ENCODE data around the gene ACTG2.
"Not testable (repeated sequence)": the region's sequence is repeated elsewhere in the genome, so short reads cannot be mapped to it uniquely, and the experiment has no call there.

The ACTG2 gene

DNA sequence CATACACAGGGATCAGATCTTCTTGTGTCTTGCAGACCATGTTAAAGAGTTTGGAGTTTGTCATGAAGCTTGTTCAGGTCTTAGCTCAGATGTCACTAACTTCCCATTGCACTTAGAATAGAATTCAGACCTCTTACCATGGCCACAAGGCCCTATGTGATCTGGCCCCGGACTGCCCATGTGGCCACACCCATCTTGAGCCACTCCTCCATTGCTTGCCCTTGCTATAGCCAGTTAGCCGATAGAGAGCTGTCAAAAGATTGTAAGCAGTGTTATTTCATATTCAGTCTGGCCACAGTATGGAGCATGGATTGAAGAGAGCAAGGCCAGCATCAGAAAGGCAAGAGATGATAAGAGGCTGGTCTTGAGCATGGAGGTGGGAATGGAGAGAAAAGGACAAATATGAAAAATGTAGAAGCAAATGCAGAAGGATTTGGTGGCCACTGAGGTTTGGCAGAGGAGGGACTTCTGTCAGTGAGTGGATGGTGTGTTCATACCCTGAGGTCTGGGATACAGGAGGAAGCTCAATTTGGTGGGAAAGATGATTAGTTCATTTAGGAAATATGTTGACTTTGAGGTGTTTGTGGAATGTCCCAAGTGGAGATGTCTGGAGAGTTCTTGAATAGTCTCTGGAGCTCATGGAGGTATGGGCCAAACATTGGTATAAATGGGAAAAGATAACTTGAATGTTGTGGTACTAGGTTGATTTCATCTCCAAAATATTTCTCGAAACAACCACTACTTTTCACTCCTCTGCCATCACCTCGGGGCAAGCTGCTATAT is 44.5 kb downstream of the ACTG2 start:
- no peak for DNase-seq (ENCODE audit: low spot score)

DNA sequence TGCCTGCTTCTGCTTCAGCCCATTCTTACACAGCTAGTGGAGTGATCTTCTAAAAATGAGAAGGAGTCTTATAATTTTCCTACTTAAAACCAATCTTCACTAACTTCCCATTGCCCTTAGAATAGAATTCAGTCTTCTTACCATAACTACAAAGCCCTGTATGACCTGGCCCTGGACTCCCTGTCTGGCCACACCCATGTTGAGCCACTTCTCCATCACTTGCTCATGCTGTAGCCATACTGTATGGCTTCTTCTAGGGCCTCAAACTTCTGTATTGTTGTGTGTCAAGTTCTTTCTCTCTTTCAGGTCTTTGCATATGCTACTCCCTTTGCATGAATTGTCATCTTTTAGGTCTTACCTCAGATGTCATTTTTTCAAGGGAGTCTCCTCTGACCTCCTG is 45.1 kb downstream of the ACTG2 start:
- DNase-seq (ENCODE audit: low spot score), result no peak

DNA sequence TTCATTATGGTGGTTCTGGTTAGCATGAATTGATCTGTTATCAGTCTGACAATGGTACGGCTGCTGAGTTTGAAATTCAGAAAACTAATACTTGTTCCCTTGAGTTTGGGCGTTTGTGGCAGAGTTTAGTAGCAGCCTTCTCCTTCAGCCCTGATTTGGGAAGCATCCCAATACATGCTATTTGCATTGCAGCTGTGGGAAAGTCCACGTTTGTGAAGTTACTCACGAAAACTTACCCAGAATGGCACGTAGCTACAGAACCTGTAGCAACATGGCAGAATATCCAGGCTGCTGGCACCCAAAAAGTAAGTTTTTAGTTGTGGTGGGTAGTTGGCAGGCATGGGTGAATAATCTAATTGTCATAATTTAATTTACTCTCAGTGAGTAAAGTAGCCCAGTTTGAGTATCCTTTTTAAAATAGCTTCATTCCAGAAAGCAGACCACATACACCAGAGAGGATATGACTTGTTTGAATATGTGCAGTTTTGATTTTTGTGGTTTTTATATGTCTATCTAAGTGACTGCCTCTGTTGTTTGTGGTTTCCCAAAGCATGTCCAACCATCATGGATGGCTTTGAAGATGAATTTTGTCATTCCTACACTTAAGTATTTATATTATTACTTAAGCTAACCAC is 46.0 kb downstream of the ACTG2 start:
- no peak for DNase-seq (ENCODE audit: low spot score)

DNA sequence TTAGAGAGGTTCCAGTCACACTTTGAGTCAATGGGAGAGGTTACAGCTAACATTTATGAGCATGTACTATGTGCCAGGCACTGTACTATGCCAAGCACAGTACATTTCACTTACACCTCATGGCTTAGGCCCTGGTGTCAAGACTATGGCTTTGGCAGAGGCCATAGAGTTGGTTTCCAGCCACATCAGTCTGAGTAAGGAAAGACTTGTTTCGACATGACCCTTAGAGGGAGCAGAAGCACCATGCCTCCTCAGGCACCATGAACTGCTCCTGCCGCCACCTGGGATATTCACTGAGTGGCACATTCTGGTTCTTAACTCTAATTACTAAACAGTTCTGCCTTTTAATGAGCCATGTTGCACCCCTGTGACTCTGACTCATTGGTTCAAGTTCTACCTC is 46.6 kb downstream of the ACTG2 start:
- no peak for DNase-seq (ENCODE audit: low spot score)

DNA sequence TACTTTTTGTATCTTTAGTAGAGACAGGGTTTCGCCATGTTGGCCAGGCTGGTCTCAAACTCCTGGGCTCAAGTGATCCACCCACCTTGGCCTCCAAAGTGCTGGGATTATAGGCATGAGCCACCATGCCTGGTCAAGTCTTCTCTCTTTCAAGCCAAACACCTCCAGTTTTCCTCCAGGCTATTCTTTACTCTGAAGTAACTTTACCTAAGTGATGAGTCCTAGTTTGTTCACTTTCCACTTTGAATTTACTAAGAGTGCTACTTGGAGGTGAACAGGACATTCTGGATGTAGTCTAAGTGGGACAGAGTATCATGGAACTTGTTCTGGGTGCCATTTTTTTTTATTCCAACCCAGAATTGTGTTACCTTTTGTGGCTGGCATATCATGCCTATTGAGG is 47.3 kb downstream of the ACTG2 start:
- not testable (repeated sequence) for DNase-seq (ENCODE audit: low spot score)

DNA sequence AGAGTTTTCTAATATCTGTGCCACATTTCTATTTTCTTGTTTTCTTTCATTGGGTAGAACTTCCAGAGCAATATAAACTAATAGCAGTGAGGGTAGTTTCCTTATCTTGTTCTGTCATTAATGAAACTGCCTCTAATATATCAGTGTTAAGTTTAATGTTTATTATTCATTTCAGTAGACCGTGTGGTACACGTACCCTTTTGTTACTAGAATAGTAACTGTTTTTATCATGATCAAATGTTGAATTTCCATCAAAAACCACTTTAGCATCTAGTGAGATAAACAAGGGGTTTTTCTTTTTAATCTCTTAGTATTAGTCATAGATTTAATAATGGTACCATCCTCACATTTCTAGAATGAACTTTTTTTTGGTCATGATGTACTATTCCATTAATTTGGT is 49.9 kb downstream of the ACTG2 start:
- no peak for DNase-seq (ENCODE audit: low spot score)

DNA sequence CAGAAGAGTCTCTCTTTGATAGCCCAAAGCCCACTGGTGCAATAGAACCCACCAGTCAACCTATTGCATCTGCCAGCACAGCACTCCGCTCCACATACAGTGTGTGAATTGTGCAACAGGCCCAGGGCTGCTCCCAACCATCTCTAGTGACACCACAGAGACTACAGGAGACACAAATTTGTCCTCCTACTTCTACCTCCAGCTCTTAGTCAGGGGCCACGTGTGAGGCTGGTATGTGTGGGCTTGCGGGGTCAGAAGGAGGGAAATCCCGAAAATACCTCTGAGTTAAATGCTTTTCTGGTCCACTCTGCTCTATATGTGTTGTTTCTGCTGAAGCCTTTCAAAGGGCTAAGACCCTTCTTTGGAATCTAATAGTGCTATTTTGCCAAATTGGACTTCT is 51.9 kb downstream of the ACTG2 start:
- DNase-seq (ENCODE audit: low spot score), result no peak

DNA sequence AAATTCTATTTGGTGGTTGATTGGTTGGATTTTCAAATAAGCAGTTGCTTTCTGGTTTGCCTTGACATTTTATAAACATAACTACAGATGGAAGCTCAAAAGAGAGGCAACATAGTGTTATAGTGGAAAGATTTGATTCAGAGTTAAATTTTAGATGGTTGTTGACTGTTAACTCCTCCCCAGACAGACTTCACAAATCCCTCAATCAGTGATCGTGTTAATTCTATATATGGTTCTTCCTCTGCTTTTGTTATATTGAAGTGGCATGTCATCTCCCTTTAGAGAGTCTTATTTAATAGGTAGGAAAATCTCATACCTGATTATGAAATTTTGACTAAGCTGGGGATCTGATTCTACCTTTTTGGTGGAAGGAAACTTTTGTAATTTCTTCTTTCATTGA is 53.4 kb downstream of the ACTG2 start:
- DNase-seq (ENCODE audit: low spot score), result no peak

DNA sequence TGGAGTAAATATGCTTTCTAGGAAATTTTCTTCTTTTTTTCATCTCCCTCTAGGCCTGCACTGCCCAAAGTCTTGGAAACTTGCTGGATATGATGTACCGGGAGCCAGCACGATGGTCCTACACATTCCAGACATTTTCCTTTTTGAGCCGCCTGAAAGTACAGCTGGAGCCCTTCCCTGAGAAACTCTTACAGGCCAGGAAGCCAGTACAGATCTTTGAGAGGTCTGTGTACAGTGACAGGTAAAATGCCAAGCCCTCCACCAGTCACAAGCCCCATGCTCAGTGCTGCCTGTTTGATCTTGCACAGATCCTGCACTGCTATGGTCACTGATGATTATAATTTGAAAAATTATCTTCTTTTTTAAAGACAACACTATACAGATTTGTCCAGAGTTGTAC is 53.9 kb downstream of the ACTG2 start:
- DNase-seq (ENCODE audit: low spot score), result no peak

DNA sequence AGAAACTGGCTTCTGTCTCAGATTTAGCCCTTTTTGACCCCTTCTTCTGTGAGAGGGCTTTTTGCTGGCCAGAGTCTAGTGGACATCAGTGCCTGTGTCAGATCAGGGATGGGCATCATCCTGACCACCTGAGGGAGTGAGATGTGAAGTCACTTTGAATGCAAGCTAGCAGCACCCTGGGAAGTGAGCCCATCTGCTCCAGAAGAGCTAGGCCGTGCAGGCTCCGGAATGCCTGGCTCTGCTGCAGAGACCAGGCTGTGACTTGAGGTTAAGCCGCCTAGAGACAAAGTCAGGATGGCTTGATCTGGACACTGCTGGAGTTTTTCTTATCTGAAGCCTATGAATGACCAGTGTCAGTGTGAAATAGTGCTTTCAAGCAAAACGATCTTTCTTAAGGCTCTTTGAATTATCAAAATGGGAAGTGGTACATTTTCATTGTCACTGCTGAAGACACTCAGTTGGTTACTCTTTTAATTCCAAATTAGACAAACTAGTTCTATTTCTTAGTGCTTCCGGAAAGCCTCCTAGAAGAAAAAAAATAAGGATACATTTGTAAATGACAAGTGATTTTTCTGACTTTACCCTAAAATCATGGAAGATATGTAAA is 54.7 kb downstream of the ACTG2 start:
- no peak for DNase-seq (ENCODE audit: low spot score)

DNA sequence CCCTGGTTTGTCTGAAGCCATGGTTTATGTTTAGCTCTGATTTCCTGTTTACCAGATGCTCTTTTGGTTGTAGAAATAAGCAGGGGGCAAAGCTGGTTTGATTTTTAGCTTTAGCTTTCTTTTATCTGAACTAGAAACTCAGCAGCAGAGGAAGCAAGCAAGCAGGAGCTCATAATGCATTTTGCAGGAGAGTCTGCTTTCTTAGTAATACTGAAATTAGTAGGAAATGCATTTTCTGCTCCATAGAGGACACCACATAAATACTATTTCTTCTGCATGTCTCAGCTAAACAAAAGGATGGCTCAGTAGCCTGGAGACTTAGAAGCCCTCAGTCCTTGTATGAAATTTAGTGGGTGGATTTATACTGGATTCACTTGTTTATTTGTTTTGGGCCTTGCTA is 57.0 kb downstream of the ACTG2 start:
- DNase-seq (ENCODE audit: low spot score), result no peak

DNA sequence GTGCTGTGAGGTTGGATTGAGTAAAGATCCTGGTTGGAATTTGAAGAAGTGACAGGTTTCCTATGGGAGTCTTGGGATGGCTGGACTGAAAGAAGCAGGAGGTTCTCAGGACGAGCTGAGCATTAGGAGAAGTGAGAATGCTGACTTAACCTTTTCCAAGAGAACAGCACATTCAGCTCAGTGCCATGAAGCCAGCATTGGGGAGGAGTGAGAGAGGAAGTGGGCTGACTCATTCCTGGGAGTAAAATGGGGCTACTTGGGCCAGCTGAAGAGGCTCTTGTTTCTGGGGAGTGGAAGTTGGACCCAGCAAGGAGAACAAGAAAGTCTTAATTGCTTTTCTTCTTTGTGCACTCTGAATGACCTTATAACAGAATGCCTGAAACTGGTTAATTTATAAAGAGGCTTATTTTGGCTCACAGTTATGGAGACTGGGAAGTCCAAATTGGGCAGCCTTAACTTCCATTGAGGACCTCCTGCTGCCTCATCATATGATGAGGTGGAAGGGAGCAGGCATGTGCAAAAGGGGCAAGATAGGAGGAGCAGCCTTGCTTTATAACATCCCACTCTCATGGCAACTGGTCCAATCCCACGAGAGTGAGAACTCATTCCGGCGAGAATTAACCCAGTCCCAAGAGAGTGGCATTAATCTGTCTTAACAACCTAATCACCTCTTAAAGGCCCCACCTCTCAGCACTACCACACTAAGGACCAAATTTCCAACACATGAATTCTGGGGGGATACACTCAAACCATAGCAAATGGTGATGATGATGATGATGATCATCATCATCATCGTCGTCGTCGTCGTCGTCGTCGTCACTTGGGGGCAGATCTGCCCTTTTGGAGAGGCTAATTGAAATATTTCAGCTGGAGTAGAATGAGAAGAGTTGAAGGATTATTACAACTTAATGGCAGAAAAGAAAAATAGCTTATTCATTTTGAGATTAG is 60.0 kb downstream of the ACTG2 start:
- no peak for DNase-seq (ENCODE audit: low spot score)

DNA sequence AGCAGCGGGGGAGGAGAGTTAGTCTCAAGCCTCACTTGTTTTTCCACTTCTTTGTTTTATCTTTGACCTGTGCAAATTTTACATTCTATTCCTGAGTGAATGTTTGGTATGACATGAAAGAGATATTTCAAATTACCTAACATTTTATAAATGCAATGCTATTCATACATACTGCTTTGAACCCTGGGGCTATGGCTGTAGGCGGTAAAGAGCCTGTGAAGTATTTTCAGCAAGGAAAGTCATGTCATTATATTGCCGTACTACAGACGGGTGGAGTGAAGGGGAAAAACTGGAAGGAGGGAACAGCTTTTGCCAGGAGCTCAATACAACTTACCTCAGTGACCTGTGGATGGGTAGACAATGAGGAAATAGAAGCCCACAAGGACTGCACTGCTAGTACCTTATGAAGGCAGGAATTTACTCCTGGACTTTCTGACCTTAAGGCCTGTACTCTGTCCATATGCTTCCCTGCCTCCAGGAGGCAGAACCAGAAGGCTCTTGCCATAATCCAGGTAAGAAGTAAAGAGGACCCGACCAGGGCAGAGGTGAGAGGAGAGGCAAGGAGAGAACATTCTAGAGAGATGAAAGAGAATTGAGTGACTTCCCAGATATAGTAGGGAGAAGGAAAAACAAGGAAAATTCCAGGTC is 63.5 kb downstream of the ACTG2 start:
- no peak for DNase-seq (ENCODE audit: low spot score)

DNA sequence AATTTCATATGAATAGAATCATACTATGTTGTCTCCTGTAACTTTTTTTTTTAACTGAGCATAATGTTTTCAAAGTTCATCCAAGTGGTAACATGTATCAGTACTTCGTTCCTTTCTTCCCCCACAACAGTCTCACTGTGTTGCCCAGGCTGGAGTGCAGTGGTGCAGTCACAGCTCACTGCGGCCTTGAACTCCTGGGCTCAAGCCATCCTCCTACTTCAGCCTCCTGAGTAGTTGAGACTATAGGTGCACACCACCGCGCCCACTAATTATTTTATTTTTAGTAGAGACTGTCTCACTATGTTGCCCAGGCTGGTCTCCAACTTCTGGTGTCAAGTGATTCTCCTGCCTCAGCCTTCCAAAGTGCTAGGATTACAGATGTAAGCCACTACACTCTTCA is 68.5 kb downstream of the ACTG2 start:
- DNase-seq (ENCODE audit: low spot score), result no peak

DNA sequence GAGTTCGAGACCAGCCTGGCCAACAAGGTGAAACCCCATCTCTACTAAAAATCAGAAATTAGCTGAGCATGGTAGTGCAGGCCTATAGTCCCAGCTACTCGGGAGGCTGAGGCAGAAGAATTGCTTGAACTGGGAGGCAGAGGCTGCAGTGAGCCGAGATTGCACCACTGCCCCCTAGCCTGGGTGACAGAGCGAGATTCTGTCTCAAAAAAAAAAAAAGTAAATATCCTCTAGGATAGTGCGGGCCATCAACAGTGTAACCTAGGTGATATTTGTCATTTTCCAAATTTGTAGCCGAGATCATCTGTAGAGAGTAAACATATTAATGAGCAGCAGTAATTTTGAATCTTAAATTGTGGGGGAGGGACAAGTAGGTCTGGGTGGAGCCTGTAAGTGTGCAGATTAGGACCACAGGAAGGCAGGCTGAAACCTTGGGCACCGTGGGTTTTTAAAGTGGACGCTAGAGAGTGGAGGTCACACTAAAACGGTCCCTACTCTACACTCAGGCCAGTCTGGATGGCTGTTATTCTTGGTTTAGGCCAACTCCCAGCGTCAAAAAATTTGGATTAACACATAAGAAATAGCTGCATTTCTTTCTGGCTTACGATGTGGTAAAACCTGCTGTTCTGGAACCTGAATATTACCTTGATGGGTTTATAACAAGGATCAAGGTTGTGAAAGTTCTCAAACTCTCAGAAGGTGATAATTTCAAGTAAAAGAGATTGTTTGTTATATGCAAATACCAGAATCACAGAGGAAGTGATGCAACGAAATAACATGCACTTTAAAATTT is 69.2 kb downstream of the ACTG2 start:
- DNase-seq (ENCODE audit: low spot score), result no peak

DNA sequence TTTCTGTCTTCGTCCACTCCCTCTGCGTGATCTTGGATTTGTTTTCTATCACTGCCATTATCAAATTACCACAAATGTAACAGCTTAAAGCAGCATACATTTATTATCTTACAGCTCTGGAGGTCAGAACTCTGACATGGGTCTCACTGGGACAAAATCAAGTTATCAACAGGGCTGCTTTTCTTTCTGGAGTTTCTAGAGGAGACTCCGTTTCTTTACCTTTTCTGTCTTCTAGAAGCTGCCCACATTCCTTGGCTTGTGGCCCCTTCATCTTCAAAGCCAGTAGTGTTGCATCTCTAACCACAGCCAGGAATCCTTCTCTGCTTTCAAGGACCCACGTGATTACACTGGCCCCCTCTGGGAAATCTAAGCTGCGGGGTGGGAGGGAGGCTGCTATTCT is 70.0 kb downstream of the ACTG2 start:
- no peak for DNase-seq (ENCODE audit: low spot score)

DNA sequence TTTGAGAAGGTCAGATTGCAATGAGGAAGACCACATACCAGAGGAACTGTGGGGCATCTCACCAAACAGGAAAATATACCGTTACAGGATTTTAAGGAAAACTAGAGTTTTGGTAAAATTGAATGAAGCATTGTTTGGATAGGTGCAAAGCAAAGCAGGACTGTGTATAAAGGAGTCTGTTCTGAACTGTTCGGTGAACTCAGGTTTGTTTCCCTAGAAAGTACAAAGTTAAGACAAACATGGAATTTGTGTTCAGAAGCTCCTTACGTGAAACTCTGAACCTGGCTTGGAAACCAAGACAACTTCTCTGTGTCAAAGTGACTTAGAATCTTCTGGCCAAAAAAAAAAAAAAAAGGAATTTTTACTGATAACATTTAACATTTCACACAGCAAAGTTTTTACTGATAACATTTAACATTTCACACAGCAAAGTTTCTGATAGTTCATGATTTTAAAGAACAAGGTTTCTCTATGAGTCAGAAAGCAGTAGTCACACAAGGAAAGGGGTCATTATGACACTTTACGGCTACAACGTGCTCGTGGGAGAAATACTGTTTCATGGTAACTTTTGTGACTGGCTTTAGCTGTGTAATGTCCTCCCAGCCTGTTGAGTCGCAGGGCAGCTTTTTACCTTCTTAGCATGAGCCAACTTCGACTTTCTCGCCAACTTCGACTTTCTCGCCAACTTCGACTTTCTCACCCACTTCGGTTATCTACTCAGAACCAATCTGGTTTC is 70.7 kb downstream of the ACTG2 start:
- no peak for DNase-seq (ENCODE audit: low spot score)

DNA sequence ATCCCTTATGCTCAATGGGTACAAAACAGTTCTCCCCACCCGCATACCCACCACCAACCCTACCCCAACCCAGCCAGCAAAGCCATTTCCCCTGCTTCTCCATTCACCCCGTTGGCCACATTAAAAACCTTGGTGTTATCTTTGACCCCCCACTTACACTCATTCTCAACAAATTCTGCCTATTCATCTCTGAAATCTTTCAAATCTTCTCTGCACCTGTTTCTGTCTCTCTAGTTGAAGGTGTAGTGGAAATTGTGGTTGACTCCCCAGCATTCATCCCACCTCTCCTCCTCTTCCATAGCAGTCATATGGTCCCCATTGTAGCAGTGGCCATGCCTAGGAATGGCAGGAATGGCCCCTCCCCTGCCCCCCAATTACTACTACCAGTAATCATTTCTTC is 71.4 kb downstream of the ACTG2 start:
- DNase-seq (ENCODE audit: low spot score), result no peak

DNA sequence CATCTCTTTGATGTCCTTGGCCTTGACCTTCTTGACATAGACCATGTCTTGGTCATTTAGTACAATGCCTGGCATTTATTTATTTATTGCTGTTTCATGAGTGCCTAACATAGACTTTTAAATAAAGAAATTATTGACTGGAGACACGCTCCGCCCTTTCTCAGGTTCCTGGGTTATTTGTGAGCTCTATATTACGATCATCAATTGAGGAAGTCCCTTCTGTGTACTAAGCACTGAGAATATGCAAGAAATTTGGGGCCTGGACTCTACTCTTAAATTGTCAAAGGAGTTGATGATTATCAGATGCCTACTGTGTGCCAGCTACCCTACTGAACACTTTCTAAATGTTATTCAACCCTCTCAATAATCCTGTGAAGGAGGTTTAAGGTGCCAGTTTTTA is 72.2 kb downstream of the ACTG2 start:
- no peak for DNase-seq (ENCODE audit: low spot score)

DNA sequence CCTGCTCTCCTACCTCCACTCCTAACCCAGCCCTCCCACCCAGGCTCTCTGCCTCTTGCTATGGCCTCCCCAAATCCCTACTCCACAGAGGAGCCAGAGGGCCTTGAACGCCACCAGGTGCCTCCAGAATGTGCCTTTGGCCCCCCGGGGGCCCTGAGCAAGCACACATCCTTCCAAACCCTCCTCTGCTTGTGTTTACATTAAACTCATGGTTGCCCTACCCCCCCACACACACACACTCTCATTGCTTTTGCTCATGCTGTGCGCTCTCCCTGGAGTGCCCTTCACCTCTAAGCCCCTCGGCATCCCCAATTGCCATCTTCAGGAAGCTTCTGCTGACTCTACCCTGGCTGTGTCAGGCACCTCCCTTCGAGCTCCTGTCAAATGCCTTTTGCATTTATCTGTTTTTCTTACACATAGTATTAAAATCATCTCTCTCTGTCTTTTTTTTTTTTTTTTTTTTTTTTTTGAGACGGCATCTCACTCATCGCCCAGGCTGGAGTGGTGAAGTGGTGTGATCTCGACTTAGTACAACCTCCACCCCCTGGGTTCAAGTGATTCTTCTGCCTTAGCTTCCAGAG is 75.6 kb downstream of the ACTG2 start:
- DNase-seq (ENCODE audit: low spot score), result no peak

Measured in NAMALWA (cell line).